Esophagus squamous epithelium (tissue), 4 donors: ENCODE results near the gene NUDT8.

Experiments used
- CTCF ChIP-seq, 6 experiments: fragments of 450-650 bp in 4 of 6; fragments of 200-600 bp in 2 of 6; sonication (generic) in 2 of 6; IDR thresholded peaks; one replicate each; pipeline ENCODE4 v1.5.1; 2016 to 2019; ENCODE audit warnings: antibody characterized with exemption in 6 of 6, mild to moderate bottlenecking in 4 of 6, moderate library complexity in 4 of 6
- POLR2A ChIP-seq, 4 donors: fragments of 450-650 bp; IDR thresholded peaks; one replicate each; pipeline ENCODE4 v1.6.1; 2017; ENCODE audit warnings: antibody characterized with exemption in 4 of 4, mild to moderate bottlenecking in 4 of 4, moderate library complexity in 3 of 4

- TF ChIP-seq CTCF (IDR thresholded peaks at IDR 0.05) (no peak), POLR2A (IDR thresholded peaks at IDR 0.05) (no peak)
These were observed 12.7 kb upstream of the NUDT8 start for GRCh38 chr11:67642173-67643120.
